Stomach smooth muscle (tissue), 2 donors: ENCODE data around the gene ALK.

Source experiments
- H3K27ac ChIP-seq: one replicate; pipeline ENCODE4 v1.7.0; 2013; ENCODE audit warnings: mild to moderate bottlenecking, low read length, inconsistent platforms
- H3K27me3 ChIP-seq, 2 donors: one replicate each; pipeline ENCODE4 v1.7.0; 2013; ENCODE audit warnings: low read length in 2 of 2; ENCODE audit not compliant: insufficient read depth in 2 of 2, control insufficient read depth in 1 of 2
- H3K36me3 ChIP-seq, 2 donors: one replicate each; pipeline ENCODE4 v1.7.0; 2013; ENCODE audit warnings: low read length in 2 of 2; ENCODE audit not compliant: control insufficient read depth in 2 of 2, insufficient read depth in 2 of 2
- H3K4me1 ChIP-seq: one replicate; pipeline ENCODE4 v1.7.0; 2013; ENCODE audit warnings: low read length; ENCODE audit not compliant: control insufficient read depth, insufficient read depth
- H3K4me3 ChIP-seq, 2 donors: one replicate each; pipeline ENCODE4 v1.7.0; 2013; ENCODE audit warnings: low read length in 2 of 2
- H3K9ac ChIP-seq, 2 donors: one replicate each; pipeline ENCODE4 v1.7.0; 2013; ENCODE audit warnings: low read length in 2 of 2, mild to moderate bottlenecking in 1 of 2
- H3K9me3 ChIP-seq, 2 donors: one replicate each; pipeline ENCODE4 v1.7.0; 2013; ENCODE audit warnings: low read length in 2 of 2; ENCODE audit not compliant: control insufficient read depth in 2 of 2
- donor health status: healthy.
- donor health status: Pancreatic carcinoma.

ALK gene

GRCh38 chr2:29567906-29568520, 353.4 kb downstream of the ALK start:
- Histone ChIP-seq H3K9ac (no peak overlapping the region), H3K27me3 (no peaks in the 10 kb centered on the region), H3K4me3 (no peak overlapping the region), H3K9me3 (no peaks in the 10 kb centered on the region), H3K4me1 (no peaks in the 10 kb centered on the region), H3K36me3 (no peaks in the 10 kb centered on the region), H3K27ac (no peak overlapping the region)

- H3K4me1 ChIP-seq: no peaks in the 10 kb centered on the region
- no peak overlapping the region for H3K4me3 ChIP-seq
- H3K27ac ChIP-seq: no peak overlapping the region
- H3K9me3 ChIP-seq: no peaks in the 10 kb centered on the region
- no peak overlapping the region for H3K9ac ChIP-seq
- H3K27me3 ChIP-seq: no peaks in the 10 kb centered on the region
- no peaks in the 10 kb centered on the region for H3K36me3 ChIP-seq
Observed at GRCh38 chr2:29563697-29564096, 357.7 kb downstream of the ALK start.

DNA sequence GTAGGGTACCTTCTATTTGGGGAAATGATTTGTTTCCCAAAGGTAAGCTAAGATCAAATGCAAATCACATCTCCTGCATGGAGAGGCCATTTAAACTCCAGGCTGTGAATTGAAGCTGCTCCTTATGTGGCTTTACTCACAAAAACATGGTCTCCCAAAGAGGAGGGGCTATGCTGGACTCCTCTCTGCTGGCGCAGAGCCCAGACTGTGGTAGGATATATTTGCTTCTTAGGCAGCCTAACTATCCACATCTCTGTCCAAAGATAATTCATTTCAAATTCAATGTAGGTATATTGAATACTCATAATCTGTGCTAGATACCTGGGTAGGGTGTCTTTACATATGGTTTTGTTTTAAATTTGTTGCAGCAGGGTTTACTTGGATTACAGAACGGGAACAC, 358.5 kb downstream of the ALK start:
- H3K9me3 ChIP-seq: no peaks in the 10 kb centered on the region
- H3K27ac ChIP-seq: no peak overlapping the region
- H3K4me3 ChIP-seq: no peak overlapping the region
- H3K27me3 ChIP-seq: no peaks in the 10 kb centered on the region
- no peaks in the 10 kb centered on the region for H3K36me3 ChIP-seq
- H3K9ac ChIP-seq: no peak overlapping the region
- H3K4me1 ChIP-seq: no peaks in the 10 kb centered on the region

- Histone ChIP-seq H3K27ac (no peak overlapping the region), H3K9me3 (no peaks in the 10 kb centered on the region), H3K36me3 (no peaks in the 10 kb centered on the region), H3K4me3 (no peak overlapping the region), H3K27me3 (no peaks in the 10 kb centered on the region), H3K4me1 (no peaks in the 10 kb centered on the region), H3K9ac (no peak overlapping the region)
Observed at GRCh38 chr2:29562319-29562718, 359.1 kb downstream of the ALK start.

DNA sequence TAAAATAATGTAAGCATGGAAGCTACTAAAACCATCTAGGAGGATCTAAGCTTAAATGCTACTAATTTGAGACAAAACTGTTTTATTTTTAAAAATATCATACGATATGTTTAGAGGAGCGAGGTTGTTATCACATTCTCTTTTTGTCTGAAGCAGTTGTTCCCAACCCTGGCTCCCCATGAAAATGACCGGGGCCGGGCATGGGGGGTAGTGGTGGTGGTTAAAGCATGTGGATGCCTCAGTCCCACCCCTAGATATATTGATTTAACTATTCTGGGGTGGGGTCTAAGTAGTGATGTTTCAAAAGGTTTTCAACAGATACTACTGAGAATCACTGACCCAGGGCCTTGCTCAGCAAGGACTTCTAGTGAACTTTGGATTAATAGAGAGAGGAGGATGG, 359.8 kb downstream of the ALK start:
- no peak overlapping the region for H3K4me3 ChIP-seq
- H3K4me1 ChIP-seq: no peaks in the 10 kb centered on the region
- no peak overlapping the region for H3K27ac ChIP-seq
- no peaks in the 10 kb centered on the region for H3K27me3 ChIP-seq
- no peak overlapping the region for H3K9ac ChIP-seq
- no peaks in the 10 kb centered on the region for H3K36me3 ChIP-seq
- no peaks in the 10 kb centered on the region for H3K9me3 ChIP-seq

DNA sequence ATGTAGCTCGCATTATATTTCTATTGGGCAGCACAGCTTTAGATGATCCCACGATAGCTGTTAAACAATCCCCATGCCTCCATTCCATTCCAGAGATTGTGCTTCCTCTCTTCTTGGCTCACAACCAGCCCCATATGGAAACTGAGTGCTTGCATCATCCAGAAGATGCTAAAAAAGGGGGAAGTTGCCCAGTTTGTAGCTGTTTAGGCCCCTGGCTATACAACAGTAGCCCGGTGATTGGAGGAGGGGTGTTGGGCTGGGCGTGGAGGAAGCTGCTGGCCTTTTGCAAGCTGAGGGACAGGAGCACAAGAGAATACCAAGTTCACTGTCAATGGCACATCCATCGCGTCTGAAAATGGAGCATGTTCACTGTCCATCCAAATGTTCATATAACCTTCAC, 360.2 kb downstream of the ALK start:
- Histone ChIP-seq H3K27ac (no peak overlapping the region), H3K4me1 (no peaks in the 10 kb centered on the region), H3K27me3 (peaks cover 0 to under 1% of the 10 kb centered on the region in 2 donors), H3K36me3 (no peaks in the 10 kb centered on the region), H3K9ac (no peak overlapping the region), H3K9me3 (no peaks in the 10 kb centered on the region), H3K4me3 (no peak overlapping the region)

DNA sequence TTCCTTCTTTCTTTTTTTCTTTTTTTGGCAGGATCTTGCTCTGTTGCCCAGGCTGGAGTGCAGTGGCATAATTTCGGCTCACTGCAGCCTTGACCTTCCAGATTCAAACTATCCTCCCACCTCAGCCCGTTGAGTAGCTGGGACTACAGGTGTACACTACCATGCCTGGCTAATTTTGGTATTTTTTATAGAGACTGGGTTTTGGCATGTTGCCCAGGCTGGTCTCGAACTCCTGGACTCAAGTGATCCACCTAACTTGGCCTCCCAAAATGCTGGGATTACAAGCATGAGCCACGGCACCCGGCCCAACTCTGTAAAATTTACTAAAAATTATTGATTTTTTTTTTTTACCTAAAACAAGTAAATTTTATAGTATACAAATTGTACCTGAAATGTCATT, 360.8 kb downstream of the ALK start:
- Histone ChIP-seq H3K9ac (no peak overlapping the region), H3K27ac (no peak overlapping the region), H3K36me3 (no peaks in the 10 kb centered on the region), H3K9me3 (no peaks in the 10 kb centered on the region), H3K4me3 (no peak overlapping the region), H3K4me1 (no peaks in the 10 kb centered on the region), H3K27me3 (peaks cover 0 to 2% of the 10 kb centered on the region in 2 donors)

DNA sequence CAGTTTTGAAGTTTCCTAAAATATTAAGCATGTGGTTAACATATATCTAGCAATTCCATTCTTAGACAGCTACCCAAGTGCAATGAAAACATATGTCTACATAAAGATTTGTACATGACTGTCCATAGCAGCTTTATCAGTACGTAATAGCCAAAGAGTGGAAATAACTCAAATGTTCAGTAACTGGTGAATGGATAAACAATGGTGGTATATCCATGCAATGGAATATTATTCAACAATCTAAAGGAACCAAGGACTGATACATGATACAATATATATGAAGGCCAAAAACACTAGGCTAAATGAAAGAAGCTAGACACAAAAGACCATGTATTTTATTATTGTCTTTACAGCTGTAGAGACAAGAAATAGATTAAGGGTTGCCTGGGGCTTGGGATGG, 361.4 kb downstream of the ALK start:
- Histone ChIP-seq H3K4me3 (no peak overlapping the region), H3K27me3 (peaks cover 0 to 2% of the 10 kb centered on the region in 2 donors), H3K36me3 (no peaks in the 10 kb centered on the region), H3K4me1 (no peaks in the 10 kb centered on the region), H3K9ac (no peak overlapping the region), H3K9me3 (no peaks in the 10 kb centered on the region), H3K27ac (no peak overlapping the region)

GRCh38 chr2:29559578-29559977, 361.8 kb downstream of the ALK start:
- H3K27me3 ChIP-seq: peaks cover 0 to 2% of the 10 kb centered on the region in 2 donors
- no peaks in the 10 kb centered on the region for H3K36me3 ChIP-seq
- H3K27ac ChIP-seq: no peak overlapping the region
- H3K9ac ChIP-seq: no peak overlapping the region
- no peaks in the 10 kb centered on the region for H3K4me1 ChIP-seq
- no peaks in the 10 kb centered on the region for H3K9me3 ChIP-seq
- H3K4me3 ChIP-seq: no peak overlapping the region

- H3K9me3 ChIP-seq: no peaks in the 10 kb centered on the region
- no peak overlapping the region for H3K27ac ChIP-seq
- no peaks in the 10 kb centered on the region for H3K4me1 ChIP-seq
- H3K27me3 ChIP-seq: peaks cover 0 to 2% of the 10 kb centered on the region in 2 donors
- H3K4me3 ChIP-seq: no peak overlapping the region
- no peaks in the 10 kb centered on the region for H3K36me3 ChIP-seq
- no peak overlapping the region for H3K9ac ChIP-seq
Observed at GRCh38 chr2:29558097-29558496, 363.3 kb downstream of the ALK start.

- Histone ChIP-seq H3K27me3 (peaks cover 0 to 2% of the 10 kb centered on the region in 2 donors), H3K36me3 (no peaks in the 10 kb centered on the region), H3K27ac (no peak overlapping the region), H3K4me1 (no peaks in the 10 kb centered on the region), H3K9ac (no peak overlapping the region), H3K9me3 (no peaks in the 10 kb centered on the region), H3K4me3 (no peak overlapping the region)
Observed at GRCh38 chr2:29557268-29557667, 364.1 kb downstream of the ALK start.
